Retina (tissue), 1 donor: ENCODE results near the gene CAPN5.
"Not testable (repeated sequence)": the region's sequence is repeated elsewhere in the genome, so short reads cannot be mapped to it uniquely, and the experiment has no call there.

Source experiments
- DNase-seq: peaks from one replicate; pipeline ENCODE4 v3.0.0-alpha.2; 2016

CAPN5 gene

GRCh38 chr11:77066229-77067042, at the start of gene CAPN5:
Gene CAPN5, plus strand, starts transcription at chr11:77066971. Its CDS starts 17,916 bp downstream, at chr11:77084887.
- DNase-seq = peak; percentile 95

DNA sequence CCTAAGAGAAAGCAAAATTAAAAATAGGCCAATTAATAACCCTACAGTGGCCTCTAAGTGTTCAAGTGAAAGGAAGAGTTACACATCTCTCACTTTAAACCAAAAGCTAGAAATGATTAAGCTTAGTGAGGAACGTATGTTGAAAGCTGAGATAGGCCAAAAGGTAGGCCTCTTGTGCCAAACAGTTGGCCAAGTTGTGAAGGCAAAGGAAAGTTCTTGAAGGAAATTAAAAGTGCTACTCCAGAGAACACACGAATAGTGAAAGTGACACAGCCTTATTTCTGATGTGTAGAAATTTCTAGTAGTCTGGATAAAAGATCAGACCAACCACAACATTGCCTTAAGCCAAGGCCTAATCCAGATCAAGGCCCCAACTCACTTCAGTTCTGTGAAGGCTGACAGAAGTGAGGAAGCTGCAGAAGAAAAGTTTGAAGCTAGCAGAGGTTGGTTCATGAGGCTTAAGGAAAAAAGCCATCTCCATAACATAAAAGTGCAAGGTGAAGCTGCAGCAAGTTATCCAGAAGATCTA, 48.3 kb upstream of the CAPN5 start:
- DNase-seq = not testable (repeated sequence)

DNA sequence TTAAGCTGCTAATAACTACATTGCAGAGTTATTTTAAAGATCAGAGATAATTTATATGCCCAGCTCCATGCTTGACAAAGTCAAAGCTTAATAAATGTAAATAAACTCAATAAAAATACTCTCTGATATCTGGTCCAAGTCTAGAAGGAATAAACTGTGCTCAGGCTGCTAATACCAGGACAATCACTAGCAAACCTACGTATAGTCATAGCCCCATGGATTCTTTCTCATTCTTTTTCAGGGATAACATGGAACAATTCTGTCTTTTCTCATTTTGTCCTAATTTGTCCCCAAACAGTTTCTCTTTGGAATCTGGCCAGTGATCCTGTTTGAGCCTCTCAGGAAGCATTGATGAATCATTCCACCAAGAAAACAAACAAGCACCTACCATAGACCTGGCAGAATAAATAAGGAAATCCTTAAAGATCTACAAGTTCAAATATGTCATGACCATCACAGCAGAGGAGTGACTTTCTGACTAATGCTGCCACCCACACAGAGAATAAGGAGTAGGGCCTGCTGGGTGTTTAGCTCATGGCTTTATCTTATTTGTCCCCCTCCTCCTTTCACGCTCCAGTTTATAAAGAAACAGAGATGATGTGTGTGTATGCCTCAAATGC, 46.7 kb upstream of the CAPN5 start:
- DNase-seq = no peak

- no peak for DNase-seq
Measured at GRCh38 chr11:77020734-77021133, 46.0 kb upstream of the CAPN5 start.

- DNase-seq = no peak
Measured at GRCh38 chr11:77024745-77025144, 42.0 kb upstream of the CAPN5 start.

DNA sequence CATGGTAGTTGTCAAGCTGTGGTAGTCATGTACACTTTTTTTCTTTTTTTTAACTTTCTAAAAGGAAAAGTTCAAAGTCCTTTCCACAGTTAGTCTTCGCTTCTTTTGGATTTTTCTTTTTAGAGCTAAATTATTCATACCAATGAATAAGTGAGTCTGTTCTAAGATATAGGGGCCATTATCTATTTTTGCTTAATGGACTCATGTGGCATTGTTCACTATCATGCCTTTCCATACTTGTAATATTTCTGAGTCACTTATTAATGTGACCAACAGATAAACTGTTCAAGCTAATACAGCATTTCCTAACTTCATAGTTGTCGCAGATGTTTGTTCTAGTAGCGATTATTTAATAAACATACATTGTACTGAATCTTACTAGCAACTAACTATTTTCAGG, 40.5 kb upstream of the CAPN5 start:
- DNase-seq = no peak

DNA sequence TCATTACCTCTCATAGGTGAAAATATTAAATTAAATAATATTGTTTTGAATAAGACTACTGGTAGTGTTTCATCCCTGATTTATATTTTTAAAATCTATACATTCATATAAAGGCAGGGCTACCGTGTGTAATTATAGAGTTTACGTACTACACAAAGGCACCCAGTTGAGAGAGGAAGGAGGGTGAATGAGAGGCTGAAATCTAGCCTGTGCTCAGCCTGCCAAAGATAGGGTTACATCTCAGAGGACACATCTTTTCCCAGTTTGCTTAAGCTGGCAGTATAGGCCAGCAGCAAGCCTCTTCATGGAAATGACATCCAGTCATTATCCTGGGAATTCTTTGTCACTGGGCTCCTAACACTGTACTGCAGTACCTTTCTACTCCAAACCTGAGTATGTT, 40.0 kb upstream of the CAPN5 start:
- no peak for DNase-seq

- no peak for DNase-seq
Measured at GRCh38 chr11:77027275-77027674, 39.5 kb upstream of the CAPN5 start.

DNA sequence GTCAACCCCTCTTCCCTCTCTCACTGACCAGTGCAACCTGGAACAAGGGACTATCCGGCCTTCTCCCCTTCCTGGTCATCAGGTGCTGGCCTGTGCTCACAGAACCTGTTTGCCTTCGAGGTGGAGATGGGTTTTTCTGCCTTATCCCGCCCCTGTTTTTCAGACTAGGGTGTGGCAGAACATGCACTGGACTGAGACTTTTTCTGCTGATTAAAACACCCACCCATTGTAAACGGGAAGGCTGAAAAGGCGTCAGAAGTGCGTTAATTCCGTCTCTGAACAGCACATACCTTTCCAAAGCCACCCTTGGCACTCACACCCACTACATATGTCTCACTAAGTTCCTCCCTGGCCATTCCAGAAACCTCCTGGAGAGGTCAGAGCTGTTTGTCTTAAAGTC, 36.9 kb upstream of the CAPN5 start:
- DNase-seq = no peak

DNA sequence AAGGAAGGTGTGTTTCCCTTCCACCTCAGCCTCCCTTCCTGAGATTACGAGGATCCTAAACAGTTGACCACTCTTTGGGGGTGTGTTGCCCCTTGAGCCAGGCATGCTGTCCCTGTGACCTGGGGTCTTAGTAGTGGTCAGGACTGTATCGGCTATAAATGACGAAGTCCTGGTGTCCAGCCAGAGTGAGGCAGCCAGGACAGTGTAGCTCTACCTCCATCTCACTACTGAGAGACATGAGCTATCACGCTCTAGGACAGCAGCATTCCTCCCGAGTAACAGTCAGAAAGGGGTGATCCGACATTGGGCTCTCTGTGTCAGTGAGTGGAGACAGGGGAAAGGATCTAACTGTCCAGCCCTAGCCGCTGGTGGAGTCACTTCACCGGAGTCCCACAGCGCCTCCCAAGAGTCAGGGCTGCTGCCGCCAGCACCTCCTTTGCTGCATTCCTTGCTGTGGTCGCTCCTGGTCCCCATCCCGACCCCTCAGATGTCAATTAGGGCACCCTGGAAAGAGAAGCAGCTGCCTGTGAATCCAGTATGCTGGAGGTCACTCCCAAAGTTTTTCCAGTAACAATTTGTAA, 35.8 kb upstream of the CAPN5 start:
- DNase-seq = no peak

GRCh38 chr11:77031599-77031998, 35.2 kb upstream of the CAPN5 start:
- DNase-seq = no peak

- DNase-seq = no peak
Measured at GRCh38 chr11:77035039-77035438, 31.7 kb upstream of the CAPN5 start.

- DNase-seq = no peak
Measured at GRCh38 chr11:77035580-77035979, 31.2 kb upstream of the CAPN5 start.

- DNase-seq = no peak
Measured at GRCh38 chr11:77036398-77036797, 30.4 kb upstream of the CAPN5 start.

- no peak for DNase-seq
Measured at GRCh38 chr11:77037057-77037456, 29.7 kb upstream of the CAPN5 start.

- DNase-seq = no peak
Measured at GRCh38 chr11:77038029-77038824, 28.5 kb upstream of the CAPN5 start.

DNA sequence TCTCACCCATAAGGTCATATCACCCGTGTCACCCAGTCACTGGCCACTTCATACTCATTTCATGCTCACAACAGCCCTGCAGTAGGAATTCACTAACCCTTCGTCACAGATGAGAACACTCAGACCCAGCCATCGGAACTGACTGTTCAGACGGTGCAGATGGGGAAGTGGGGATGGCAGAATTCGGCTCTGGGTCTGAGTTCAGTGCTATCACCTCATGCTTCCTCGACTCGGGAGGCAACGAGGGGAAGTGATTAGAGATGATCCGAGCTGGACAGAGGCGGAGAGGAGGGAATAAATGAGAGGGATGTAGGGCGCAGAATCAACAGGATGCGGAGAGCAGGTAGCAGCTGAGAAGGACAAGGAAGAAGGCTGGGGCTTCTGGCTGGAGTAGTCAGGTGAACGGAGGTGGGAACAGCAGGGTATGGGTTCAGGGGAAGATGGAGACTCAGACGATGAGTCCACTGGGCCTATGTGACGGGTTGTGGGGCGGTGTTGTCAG, 27.9 kb upstream of the CAPN5 start:
- no peak for DNase-seq

DNA sequence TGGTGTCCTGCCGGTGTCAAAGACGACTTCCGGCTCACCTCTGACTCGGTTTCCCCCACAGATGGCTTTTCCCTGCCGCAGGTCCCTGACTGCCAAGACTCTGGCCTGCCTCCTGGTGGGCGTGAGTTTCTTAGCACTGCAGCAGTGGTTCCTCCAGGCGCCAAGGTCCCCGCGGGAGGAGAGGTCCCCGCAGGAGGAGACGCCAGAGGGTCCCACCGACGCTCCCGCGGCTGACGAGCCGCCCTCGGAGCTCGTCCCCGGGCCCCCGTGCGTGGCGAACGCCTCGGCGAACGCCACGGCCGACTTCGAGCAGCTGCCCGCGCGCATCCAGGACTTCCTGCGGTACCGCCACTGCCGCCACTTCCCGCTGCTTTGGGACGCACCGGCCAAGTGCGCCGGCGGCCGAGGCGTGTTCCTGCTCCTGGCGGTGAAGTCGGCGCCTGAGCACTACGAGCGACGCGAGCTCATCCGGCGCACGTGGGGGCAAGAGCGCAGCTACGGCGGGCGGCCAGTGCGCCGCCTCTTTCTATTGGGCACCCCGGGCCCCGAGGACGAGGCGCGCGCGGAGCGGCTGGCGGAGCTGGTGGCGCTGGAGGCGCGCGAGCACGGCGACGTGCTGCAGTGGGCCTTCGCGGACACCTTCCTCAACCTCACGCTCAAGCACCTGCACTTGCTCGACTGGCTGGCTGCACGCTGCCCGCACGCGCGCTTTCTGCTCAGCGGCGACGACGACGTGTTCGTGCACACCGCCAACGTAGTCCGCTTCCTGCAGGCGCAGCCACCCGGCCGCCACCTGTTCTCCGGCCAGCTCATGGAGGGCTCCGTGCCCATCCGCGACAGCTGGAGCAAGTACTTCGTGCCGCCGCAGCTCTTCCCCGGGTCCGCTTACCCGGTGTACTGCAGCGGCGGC, 27.0 kb upstream of the CAPN5 start:
- DNase-seq = peak; percentile 84

- DNase-seq = no peak
Measured at GRCh38 chr11:77040401-77040777, 26.4 kb upstream of the CAPN5 start.

DNA sequence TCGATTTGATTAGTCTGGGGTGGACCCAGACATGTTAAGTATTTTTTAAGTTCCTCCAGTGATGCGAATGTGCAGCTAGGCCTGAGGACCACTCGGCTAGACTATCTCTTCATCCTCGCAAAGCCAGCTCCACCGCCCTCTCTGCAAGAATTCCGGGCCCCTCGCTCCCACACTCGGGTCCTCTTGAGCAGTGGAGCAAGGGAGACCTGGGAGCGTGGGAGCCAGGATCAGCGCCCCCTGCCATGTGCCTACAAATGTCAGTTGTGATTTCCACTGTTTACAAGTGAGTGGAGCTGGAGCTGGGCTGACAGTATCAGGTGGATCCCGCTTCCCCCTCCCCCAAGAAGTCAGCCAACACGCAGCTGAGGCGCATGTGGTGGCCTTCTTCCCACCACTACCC, 25.9 kb upstream of the CAPN5 start:
- DNase-seq = no peak

DNA sequence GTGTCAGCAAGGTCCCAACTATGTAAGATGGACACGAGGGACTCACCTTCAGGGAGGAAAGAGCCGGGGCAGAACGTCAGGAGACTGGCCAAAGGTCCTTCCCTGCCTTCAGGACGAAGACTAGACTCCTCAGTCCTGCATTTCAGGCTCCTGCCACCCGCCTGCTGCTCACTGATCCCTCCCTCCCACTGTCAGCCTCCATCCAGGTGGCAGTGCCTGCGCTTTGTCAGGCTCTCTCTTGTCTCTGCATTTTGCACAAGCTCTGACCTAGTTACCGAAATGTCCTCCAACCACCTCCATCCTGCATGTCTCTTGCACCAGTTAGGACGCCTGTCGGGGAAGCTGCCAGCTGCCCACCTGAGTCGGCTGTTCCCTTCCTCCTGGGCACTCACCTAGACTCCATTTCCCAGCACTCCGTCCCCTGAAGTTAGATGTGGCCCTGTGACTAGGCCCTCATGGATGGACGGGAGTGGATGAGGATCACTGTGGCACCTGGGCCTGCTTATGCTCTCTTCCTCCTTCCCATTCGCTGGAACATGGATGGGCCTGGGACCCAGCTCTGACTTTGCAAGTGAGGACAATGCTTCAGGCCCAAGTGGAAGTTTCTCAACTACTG, 24.6 kb upstream of the CAPN5 start:
- DNase-seq = no peak
